Stimulated activated CD8-positive, alpha-beta memory T cell treated with anti-CD3 and anti-CD28 coated beads, Interleukin-15, amount 100 ng/mL, for 4 hours (primary cell): ENCODE measurements around the gene LRIG2.
"Not testable (repeated sequence)": the region's sequence is repeated elsewhere in the genome, so short reads cannot be mapped to it uniquely, and the experiment has no call there.

Source experiments
- DNase-seq, 2 donors: peaks; one replicate each; pipeline ENCODE4 v3.0.0-alpha.2; 2020; ENCODE audit warnings: low read depth in 2 of 2

LRIG2 gene

GRCh38 chr1:113063456-113063855 is 9.5 kb upstream of the LRIG2 start:
- not testable (repeated sequence) for DNase-seq

- DNase-seq: no peak
Observed at GRCh38 chr1:113072141-113072756, 749 bp upstream of the LRIG2 start.

- no peak for DNase-seq
Observed at GRCh38 chr1:113073479-113073950, 517 bp downstream of the LRIG2 start.

GRCh38 chr1:113074237-113074636 is 1.2 kb downstream of the LRIG2 start:
- no peak for DNase-seq

GRCh38 chr1:113077978-113078377 is 5.0 kb downstream of the LRIG2 start:
- DNase-seq: not testable (repeated sequence)

- no peak for DNase-seq
Observed at GRCh38 chr1:113086541-113086940, 13.5 kb downstream of the LRIG2 start.

GRCh38 chr1:113088972-113089371 is 16.0 kb downstream of the LRIG2 start:
- no peak for DNase-seq

- no peak for DNase-seq
Observed at GRCh38 chr1:113090051-113090450, 17.1 kb downstream of the LRIG2 start.

- DNase-seq: no peak
Observed at GRCh38 chr1:113091988-113092594, 19.1 kb downstream of the LRIG2 start.

GRCh38 chr1:113094506-113094905 is 21.5 kb downstream of the LRIG2 start:
- DNase-seq: no peak

GRCh38 chr1:113095790-113096455 is 22.9 kb downstream of the LRIG2 start:
- DNase-seq: no peak

GRCh38 chr1:113096493-113096892 is 23.5 kb downstream of the LRIG2 start:
- no peak for DNase-seq

GRCh38 chr1:113101588-113101987 is 28.6 kb downstream of the LRIG2 start:
- DNase-seq: no peak

GRCh38 chr1:113103048-113103447 is 30.1 kb downstream of the LRIG2 start:
- no peak for DNase-seq

- no peak for DNase-seq
Observed at GRCh38 chr1:113103977-113104376, 31.0 kb downstream of the LRIG2 start.

- DNase-seq: no peak
Observed at GRCh38 chr1:113106910-113107309, 33.9 kb downstream of the LRIG2 start.

- no peak for DNase-seq
Observed at GRCh38 chr1:113109908-113110554, 37.0 kb downstream of the LRIG2 start.

- DNase-seq: no peak
Observed at GRCh38 chr1:113118266-113118665, 45.3 kb downstream of the LRIG2 start.

- DNase-seq: no peak
Observed at GRCh38 chr1:113123737-113124136, 50.7 kb downstream of the LRIG2 start.

GRCh38 chr1:113124366-113124765 is 51.4 kb downstream of the LRIG2 start:
- DNase-seq: no peak

- DNase-seq: no peak
Observed at GRCh38 chr1:113125517-113125916, 52.5 kb downstream of the LRIG2 start.

GRCh38 chr1:113126207-113126606 is 53.2 kb downstream of the LRIG2 start:
- DNase-seq: no peak

GRCh38 chr1:113128116-113128515 is 55.1 kb downstream of the LRIG2 start:
- DNase-seq: no peak
